Renal pelvis (tissue), 4 donors: Measurements from ENCODE around the gene NHSL1. TPM values are rescaled to one million over a fixed set of nuclear protein-coding genes. Genes with fewer than 3 reads are reported as not detected.

Experiments used
- DNase-seq: peaks from one replicate; pipeline ENCODE4 v3.0.0-alpha.2; 2013
- polyA plus RNA-seq, 3 donors: library from polyadenylated mRNA; unstranded; fragments of 120-200 nt; gene quantifications; one replicate each; pipeline ENCODE4 v1.2.1, GENCODE V29; 2013; ENCODE audit not compliant: insufficient read length in 3 of 3

NHSL1 gene
- polyA plus RNA-seq, 3 donors = 12.4 to 15.2 (median 12.6) TPM

DNA sequence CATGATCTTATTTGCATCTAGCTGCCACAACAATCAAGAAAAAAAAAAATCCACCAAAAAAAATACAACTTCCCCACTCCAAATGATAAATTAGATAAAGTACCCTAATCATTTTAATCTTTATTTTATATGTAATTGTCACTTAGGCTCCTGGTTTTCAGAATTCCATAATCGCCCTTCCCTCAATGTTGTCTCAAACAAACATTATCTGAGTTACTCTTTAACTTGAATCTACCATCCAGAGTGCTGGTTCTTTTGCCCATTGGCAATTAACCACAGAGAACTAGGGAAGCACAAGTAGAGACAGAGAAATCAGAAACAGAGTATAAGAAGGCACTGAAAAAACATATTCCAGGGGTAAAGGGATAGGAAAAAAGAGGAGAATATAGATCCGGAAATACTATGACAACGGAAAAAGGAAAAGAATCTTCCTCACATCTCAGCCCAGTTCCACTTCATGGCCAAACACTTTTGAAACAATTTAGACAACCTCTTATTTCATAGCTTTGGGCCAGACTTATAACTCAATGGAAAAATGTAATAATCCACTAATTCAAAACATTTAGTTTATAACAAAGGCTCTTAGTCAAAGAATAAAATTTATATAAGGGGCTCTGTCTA, 861 bp upstream of the NHSL1 start:
- no peak for DNase-seq

DNA sequence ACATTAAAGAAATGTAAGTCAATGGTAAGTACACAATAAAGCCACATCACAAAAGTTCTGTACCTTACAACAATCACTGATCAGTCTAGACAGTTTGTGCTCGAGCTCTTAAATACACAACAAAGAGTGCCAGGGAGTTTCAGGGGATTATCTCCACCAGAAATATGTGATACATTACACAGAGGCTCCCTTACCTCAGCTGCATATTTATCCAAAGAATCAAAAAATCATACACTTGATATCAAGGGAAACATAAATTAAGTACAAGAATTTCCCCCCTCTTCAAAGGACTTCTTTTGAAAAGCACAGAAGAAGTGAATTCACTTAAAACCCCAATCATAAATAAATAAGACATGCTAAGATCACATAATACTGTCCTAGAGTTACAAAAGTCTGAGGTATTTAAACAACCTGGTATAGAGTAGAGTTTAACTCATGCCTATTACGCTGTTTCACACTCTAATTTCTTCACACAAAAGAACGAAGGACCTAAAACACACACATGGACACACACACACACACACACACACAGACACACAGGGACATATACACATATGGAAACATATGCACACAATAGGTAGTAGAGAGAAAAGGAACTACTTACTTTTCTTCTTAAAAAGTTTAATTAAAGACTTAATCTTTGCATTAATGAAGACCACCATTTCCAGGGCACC, 528 bp downstream of the NHSL1 start:
- DNase-seq = no peak

GRCh38 chr6:138497286-138497685, 2.0 kb downstream of the NHSL1 start:
- no peak for DNase-seq

GRCh38 chr6:138494312-138494711, 5.0 kb downstream of the NHSL1 start:
- no peak for DNase-seq

DNA sequence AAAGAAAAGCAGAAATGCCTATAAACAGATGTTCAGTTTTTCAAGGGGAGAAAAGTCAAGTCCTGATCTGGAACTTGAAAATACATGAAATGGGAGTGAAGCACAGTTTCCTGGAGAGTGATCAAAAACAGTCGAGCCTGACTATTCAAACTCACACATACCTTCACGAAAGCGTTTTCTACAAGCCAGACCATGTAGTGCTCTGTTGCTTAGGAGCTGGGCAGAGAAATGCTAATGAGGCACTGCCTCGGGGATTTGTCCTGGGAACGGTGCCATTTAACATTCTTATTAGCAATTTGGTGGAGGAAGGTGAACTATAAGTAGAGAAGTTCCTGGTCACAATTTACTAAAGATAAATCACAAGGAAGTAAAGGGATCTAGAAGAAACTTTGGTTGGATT, 5.9 kb downstream of the NHSL1 start:
- peak; percentile 64 for DNase-seq

DNA sequence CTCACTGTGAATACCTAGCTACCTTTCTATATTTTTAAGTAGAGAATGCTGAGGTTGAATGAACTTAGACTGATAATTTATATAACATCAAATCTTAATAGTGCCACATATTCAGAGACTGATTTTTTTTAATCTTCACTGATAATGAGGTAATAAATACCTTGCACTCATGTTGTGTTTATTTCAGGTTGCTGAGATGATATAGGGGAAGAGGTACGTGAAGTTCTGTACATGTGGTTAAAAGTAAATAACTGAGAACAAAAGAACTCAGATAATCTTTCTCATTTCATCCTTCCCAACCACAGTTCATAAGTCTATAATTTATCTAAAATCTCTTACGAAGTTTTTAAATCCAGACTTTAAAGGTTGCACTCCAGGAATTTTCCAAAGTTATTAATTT, 6.4 kb downstream of the NHSL1 start:
- DNase-seq = no peak

DNA sequence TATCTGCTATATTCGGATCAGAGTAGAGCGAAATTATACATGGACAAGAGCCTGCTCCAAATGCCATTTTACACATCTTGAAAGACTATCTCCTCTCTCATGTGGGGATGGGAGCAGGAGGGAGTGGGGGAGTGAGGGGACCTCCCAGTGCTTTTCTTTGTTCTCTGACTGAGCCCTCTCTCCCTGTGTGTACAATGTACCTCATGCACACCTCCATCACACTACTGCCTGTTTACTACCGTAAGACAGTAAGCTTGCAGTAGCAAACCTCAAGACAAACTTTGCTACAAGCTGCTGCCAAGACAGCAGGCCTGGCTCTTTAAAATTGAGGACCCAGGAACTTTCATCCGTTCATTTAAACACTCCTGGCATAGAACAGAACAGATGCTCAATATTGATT, 7.2 kb downstream of the NHSL1 start:
- DNase-seq = no peak

DNA sequence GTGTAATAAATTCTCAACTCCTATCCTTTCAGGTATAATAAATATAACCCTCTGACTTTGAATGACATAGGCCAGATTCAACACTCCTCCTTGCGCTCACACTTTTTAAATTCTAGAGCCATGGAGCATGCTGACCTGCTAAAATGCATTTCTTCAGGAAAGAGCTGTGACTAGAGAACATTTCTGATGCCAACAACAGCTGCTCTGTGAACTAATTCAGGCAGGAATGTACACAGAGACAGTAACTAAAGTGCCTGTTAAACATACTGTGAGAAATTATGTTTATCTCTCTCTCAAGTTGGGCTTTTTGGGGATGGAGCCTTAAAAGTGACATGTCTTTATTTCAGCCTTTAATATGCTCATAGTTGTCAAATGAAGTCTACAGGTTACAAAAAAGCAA, 8.3 kb downstream of the NHSL1 start:
- no peak for DNase-seq

- no peak for DNase-seq
These were observed 9.4 kb downstream of the NHSL1 start for GRCh38 chr6:138489846-138490245.

DNA sequence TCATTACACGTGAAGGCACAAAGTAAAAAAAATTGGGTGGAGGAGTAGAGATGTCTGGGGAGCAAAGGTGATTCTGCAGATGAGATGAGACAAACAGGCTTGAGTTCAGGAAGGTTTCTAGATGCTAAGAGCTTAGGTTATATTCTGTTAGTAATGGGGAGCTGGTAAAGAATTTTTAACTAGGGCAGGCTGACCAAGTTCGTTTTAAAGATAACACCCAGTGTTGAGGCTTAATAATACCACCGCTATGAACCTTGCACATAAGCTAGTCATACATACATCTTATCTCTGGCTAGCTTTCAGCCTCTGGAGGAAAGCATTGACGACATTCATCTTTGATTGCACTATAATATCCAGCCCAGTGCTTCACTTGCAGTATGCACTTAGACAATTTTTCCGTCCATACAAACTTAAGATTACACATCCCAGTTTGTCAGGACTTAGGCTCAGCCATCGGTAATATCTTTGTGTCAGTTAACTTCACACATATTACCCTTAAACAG, 12.1 kb downstream of the NHSL1 start:
- no peak for DNase-seq

DNA sequence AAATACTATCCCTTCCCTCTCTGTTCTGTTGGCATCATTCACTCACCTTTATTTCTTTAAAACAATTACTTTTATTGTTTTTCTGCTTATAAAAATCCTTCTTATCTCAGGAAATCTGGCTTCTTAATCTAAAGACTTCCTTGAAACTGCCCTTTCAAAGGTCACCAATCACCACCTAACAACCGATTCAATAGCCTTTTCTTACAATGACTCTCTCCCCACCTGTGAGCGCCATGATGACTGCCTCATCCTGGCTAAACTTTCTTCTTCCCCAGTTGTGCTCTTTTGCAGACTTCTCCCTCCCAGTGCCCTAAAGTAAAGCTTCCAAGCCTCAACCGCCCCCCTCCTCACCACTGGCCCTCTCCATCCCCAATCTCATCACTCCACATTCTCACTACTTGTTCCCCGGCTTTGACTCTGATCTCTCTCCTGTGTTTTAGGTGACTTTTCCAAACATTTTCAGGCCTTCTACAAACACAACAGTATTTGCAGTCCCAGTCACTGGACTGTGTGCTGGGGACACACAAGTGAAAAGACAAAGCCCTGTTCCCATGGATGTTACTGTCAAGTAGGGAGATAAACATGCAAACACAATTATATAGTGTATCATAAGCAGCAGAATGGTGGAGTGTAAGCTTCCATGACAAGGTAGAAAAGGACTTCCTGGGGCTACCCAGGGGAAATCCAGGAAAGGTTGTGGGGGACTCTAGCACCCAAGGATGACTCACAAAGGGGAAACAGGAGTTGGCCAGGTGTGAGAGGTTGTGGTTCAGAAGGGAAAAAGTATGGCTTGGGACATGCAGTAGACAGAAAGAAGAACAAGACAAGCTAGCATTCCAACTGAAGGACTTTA, 12.8 kb downstream of the NHSL1 start:
- no peak for DNase-seq

GRCh38 chr6:138485586-138486248, 13.6 kb downstream of the NHSL1 start:
- DNase-seq = no peak

DNA sequence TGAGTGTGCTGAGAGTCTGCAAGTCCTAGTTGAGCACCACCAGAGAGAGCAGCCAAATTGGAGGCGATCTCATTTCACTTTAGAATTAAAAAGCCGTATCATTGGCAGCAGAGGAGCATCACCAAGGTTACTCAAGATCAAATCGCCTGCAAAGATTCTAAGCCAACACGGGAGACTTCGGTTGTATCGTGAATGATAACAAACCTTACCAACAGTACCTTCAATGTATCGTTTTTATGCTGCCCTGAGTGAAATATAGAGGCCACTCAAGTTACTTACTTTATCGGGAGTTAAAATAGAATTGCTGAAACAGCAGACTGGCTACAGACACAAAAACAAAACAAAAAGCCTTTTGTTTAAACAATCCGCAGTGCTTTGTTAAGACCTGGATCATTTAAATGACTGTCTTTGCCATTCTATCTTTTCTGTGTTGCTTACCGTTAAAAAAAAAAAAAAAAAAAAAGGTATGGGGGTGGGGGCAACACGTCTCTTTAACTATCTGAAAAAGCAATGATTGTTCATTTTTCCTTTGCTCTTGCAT, 14.2 kb downstream of the NHSL1 start:
- DNase-seq = no peak

DNA sequence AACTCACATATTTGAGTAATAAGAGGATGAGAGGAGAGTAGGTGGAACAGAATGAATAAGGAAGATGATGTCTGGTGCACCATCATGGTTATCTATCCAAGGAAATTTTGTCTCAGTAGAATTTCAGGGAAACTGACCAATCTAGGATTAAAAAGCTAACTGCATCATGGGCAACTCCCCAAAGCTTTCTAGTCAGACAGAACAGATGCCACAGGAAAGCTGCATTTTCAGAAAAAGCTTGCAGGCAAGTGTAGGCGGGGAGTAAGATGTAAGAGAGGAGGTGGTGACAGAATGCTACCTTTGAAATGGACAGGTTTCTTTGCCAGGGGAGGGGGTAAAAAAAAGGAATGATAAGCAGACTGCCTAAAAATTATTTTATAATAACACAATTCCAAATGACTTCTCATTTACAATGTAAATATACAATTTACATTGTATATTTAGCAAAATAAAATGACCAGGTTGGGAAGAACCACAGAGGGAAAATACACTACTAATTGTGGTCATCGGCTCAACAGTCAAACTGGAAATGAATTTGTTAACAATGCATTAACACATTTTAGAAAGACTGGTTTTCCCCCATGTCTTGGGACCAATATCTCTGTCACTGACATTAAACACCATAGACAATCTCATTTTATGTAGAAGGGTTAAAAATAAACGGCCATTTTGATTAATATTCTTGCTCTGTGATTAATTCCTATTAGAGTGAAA, 15.1 kb downstream of the NHSL1 start:
- no peak for DNase-seq

- no peak for DNase-seq
These were observed 16.5 kb downstream of the NHSL1 start for GRCh38 chr6:138482816-138483215.

- no peak for DNase-seq
These were observed 18.9 kb downstream of the NHSL1 start for GRCh38 chr6:138480279-138480949.

GRCh38 chr6:138477913-138478539, 21.3 kb downstream of the NHSL1 start:
- DNase-seq = no peak

DNA sequence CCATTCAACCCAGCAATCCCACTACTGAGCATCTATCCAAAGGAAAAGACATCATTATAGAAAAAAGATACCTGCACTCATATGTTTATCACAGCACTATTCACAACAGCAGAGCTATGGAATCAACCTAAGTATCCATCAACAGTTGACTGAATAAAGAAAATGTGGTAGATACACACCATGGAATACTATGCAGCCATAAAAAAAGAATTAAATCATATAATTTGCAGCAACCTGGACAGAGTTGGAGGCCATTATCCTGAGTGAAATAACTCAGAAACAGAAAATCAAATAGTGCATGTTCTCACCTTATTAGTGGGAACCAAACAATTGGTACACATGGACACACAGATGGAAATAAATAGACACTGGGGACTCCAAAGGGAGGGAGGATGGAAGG, 23.2 kb downstream of the NHSL1 start:
- DNase-seq = no peak

- no peak for DNase-seq
These were observed 26.1 kb downstream of the NHSL1 start for GRCh38 chr6:138473144-138473543.

- DNase-seq = no peak
These were observed 30.8 kb downstream of the NHSL1 start for GRCh38 chr6:138468320-138469015.
